Panc1 (cell line): ENCODE results near the gene PER3. TPM values are rescaled to one million over a fixed set of nuclear protein-coding genes. Genes with fewer than 3 reads are reported as not detected.

Experiments used
- ATAC-seq: fragments of 200-7000 bp; cut with Tn5 transposase; 2 replicates; pipeline ENCODE4 v1.9.1; 2020; ENCODE audit warnings: mild to moderate bottlenecking, moderate library complexity
- BruUV-seq: library from RNA; stranded (reverse); fragments of 400-500 nt; replicated peaks from 2 replicates; lab custom pipeline; 2021; lab: Mats Ljungman, UMichigan
- CTCF ChIA-PET: fragments of 300-600 bp; sonication (Branson Sonifier 250); formaldehyde crosslinking; loops from one replicate; lab custom pipeline; 2022; ENCODE audit warnings: antibody characterized with exemption; lab: Charles Lee
- POLR2A ChIA-PET: fragments of 300-600 bp; sonication (Branson Sonifier 250); formaldehyde crosslinking; loops from one replicate; lab custom pipeline; 2022; ENCODE audit warnings: antibody characterized with exemption; lab: Charles Lee
- DNase-seq: peaks from one replicate; pipeline ENCODE4 v3.0.0-alpha.2; 2010; ENCODE audit warnings: low read depth, low spot score
- H3K27ac ChIP-seq: 2 replicates; pipeline ENCODE4 v1.5.1; 2011; ENCODE audit warnings: mild to moderate bottlenecking, low read length, inconsistent platforms
- H3K27me3 ChIP-seq: fragments of 200-500 bp; sonication (Bioruptor generic); 2 replicates; pipeline ENCODE4 v1.6.0; 2014; ENCODE audit warnings: low read length, inconsistent platforms; ENCODE audit not compliant: control insufficient read depth, insufficient read depth
- H3K36me3 ChIP-seq: fragments of 200-500 bp; sonication (Bioruptor generic); 2 replicates; pipeline ENCODE4 v1.5.1; 2014; ENCODE audit warnings: inconsistent platforms, mild to moderate bottlenecking, low read length, moderate library complexity; ENCODE audit not compliant: control insufficient read depth, insufficient read depth
- H3K4me1 ChIP-seq: 2 replicates; pipeline ENCODE4 v1.5.1; 2011; ENCODE audit warnings: inconsistent platforms, mild to moderate bottlenecking, low read length, moderate library complexity; ENCODE audit not compliant: control insufficient read depth, insufficient read depth
- H3K4me3 ChIP-seq, 2 experiments: 2 replicates each; pipeline ENCODE4 v1.5.1; 2011 to 2012; ENCODE audit warnings: low read depth in 2 of 2, low read length in 2 of 2, mild to moderate bottlenecking in 2 of 2, inconsistent platforms in 1 of 2, moderate library complexity in 1 of 2
- H3K9me3 ChIP-seq: fragments of 200-500 bp; sonication (Bioruptor generic); 2 replicates; pipeline ENCODE4 v1.5.1; 2014; ENCODE audit warnings: low read depth, mild to moderate bottlenecking, inconsistent platforms, low read length, moderate library complexity; ENCODE audit not compliant: control insufficient read depth, insufficient read depth
- POLR2AphosphoS5 ChIP-seq: IDR thresholded peaks from 2 replicates; pipeline ENCODE4 v1.6.1; 2012; ENCODE audit warnings: mild to moderate bottlenecking, low read depth, low read length, moderate library complexity
- SIN3A ChIP-seq: IDR thresholded peaks from 2 replicates; pipeline ENCODE4 v1.6.1; 2012; ENCODE audit warnings: low read depth, mild to moderate bottlenecking, low read length, moderate library complexity, borderline replicate concordance; ENCODE audit not compliant: insufficient read depth
- TCF7L2 ChIP-seq: IDR thresholded peaks from 2 replicates; pipeline ENCODE4 v1.6.1; 2011; ENCODE audit warnings: mild to moderate bottlenecking, low read depth, low read length, inconsistent platforms
- in situ Hi-C: cut with HindIII; loops from 2 replicates; pipeline ENCODE4 v1.10.0; 2016; ENCODE audit warnings: low sequenced_read_pairs, low pct_unique_long_range_greater_than_20kb
- intact Hi-C: fragments of 100-400 bp; cut with micrococcal nuclease; formaldehyde crosslinking; loops from one replicate; pipeline ENCODE4 v1.10.0; 2022; ENCODE audit not compliant: unreplicated experiment
- total RNA-seq: library from RNA; stranded (reverse); gene quantifications from one replicate; pipeline ENCODE4 v1.2.1, GENCODE V29; 2021; ENCODE audit not compliant: unreplicated experiment
- TF ChIP-seq, protein P1 (sequence below): fragments of 450-650 bp; IDR thresholded peaks from 2 replicates; pipeline ENCODE4 v1.5.1; 2017; ENCODE audit warnings: mild to moderate bottlenecking
- TF ChIP-seq, protein P2 (sequence below), 2 experiments: IDR thresholded peaks; 2 replicates each; pipeline ENCODE4 v1.6.1; 2011 to 2012; ENCODE audit warnings: low read depth in 2 of 2, control low read depth in 1 of 2, low read length in 1 of 2, mild to moderate bottlenecking in 1 of 2, moderate library complexity in 1 of 2; ENCODE audit not compliant: insufficient read depth in 1 of 2

The PER3 gene
- total RNA-seq, 1 experiment from 2014 or later: 17.0 TPM

- Histone ChIP-seq H3K4me1 (no peaks in the 10 kb centered on the region), H3K4me3 (no peak overlapping the region), H3K9me3 (no peaks in the 10 kb centered on the region), H3K27me3 (no peaks in the 10 kb centered on the region), H3K36me3 (peaks cover 2% of the 10 kb centered on the region; the same call in 1 of the 2 replicates), H3K27ac (no peak overlapping the region)
- DNase-seq (no peak), ATAC-seq (no peak)
- no peak for TF ChIP-seq POLR2AphosphoS5
- in situ Hi-C loops: no loop called here
- ChIA-PET CTCF (no interaction called here), POLR2A (no interaction called here)
- intact Hi-C loops: no loop called here
- no TSS peak for BruUV-seq
These were observed 47.4 kb downstream of the PER3 start for GRCh38 chr1:7831458-7831857.

DNA sequence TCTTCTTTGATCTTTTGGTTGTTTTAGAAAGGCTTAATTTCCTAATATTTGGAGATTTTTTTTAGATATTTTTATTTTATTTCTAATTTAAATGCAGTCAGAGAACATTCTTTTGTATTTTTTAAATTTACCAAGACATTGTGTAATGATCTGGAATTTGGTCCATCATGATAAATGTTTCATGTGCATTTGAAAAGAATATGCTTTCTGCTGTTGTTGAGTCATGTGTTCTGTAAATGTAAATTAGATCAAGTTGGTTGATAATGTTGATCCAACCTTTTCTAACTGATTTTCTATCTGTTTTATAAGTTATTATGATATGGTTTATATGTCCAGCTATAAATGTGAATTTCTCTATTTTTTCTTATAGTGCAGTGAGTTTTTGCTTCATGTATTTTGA lies 48.9 kb downstream of the PER3 start:
- Histone ChIP-seq H3K27ac (no peak overlapping the region), H3K4me1 (no peaks in the 10 kb centered on the region), H3K27me3 (no peaks in the 10 kb centered on the region), H3K36me3 (peaks cover 2% of the 10 kb centered on the region; the same call in 1 of the 2 replicates), H3K9me3 (no peaks in the 10 kb centered on the region), H3K4me3 (no peak overlapping the region)
- BruUV-seq: no TSS peak
- TF ChIP-seq TCF7L2 (no peak), SIN3A (no peak), POLR2AphosphoS5 (no peak)
- TF ChIP-seq, protein P1, sequence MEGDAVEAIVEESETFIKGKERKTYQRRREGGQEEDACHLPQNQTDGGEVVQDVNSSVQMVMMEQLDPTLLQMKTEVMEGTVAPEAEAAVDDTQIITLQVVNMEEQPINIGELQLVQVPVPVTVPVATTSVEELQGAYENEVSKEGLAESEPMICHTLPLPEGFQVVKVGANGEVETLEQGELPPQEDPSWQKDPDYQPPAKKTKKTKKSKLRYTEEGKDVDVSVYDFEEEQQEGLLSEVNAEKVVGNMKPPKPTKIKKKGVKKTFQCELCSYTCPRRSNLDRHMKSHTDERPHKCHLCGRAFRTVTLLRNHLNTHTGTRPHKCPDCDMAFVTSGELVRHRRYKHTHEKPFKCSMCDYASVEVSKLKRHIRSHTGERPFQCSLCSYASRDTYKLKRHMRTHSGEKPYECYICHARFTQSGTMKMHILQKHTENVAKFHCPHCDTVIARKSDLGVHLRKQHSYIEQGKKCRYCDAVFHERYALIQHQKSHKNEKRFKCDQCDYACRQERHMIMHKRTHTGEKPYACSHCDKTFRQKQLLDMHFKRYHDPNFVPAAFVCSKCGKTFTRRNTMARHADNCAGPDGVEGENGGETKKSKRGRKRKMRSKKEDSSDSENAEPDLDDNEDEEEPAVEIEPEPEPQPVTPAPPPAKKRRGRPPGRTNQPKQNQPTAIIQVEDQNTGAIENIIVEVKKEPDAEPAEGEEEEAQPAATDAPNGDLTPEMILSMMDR: no peak
- TF ChIP-seq, protein P2, sequence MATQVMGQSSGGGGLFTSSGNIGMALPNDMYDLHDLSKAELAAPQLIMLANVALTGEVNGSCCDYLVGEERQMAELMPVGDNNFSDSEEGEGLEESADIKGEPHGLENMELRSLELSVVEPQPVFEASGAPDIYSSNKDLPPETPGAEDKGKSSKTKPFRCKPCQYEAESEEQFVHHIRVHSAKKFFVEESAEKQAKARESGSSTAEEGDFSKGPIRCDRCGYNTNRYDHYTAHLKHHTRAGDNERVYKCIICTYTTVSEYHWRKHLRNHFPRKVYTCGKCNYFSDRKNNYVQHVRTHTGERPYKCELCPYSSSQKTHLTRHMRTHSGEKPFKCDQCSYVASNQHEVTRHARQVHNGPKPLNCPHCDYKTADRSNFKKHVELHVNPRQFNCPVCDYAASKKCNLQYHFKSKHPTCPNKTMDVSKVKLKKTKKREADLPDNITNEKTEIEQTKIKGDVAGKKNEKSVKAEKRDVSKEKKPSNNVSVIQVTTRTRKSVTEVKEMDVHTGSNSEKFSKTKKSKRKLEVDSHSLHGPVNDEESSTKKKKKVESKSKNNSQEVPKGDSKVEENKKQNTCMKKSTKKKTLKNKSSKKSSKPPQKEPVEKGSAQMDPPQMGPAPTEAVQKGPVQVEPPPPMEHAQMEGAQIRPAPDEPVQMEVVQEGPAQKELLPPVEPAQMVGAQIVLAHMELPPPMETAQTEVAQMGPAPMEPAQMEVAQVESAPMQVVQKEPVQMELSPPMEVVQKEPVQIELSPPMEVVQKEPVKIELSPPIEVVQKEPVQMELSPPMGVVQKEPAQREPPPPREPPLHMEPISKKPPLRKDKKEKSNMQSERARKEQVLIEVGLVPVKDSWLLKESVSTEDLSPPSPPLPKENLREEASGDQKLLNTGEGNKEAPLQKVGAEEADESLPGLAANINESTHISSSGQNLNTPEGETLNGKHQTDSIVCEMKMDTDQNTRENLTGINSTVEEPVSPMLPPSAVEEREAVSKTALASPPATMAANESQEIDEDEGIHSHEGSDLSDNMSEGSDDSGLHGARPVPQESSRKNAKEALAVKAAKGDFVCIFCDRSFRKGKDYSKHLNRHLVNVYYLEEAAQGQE (IDR thresholded peaks at IDR 0.05; ENCODE audit: insufficient read depth in 1 of 2, low read depth in 2 of 2, low read length in 1 of 2): no peak
- DNase-seq (no peak), ATAC-seq (no peak)
- POLR2A ChIA-PET: no interaction called here
- in situ Hi-C loops (no loop called here), intact Hi-C loops (no loop called here)
- CTCF ChIA-PET: no interaction called here

- no TSS peak for BruUV-seq
- intact Hi-C loops (no loop called here), in situ Hi-C loops (no loop called here)
- no peak overlapping the region for H3K27ac ChIP-seq
- no peak overlapping the region for H3K4me3 ChIP-seq
- POLR2A ChIA-PET: no interaction called here
- CTCF ChIA-PET: no interaction called here
- TF ChIP-seq SIN3A (no peak), POLR2AphosphoS5 (no peak), TCF7L2 (no peak)
- TF ChIP-seq, protein P1: no peak
- TF ChIP-seq, protein P2 (IDR thresholded peaks at IDR 0.05; ENCODE audit: insufficient read depth in 1 of 2, low read depth in 2 of 2, low read length in 1 of 2): no peak
- no peaks in the 10 kb centered on the region; the same call in 1 of the 2 replicates for H3K36me3 ChIP-seq
- H3K27me3 ChIP-seq: no peaks in the 10 kb centered on the region
- no peaks in the 10 kb centered on the region for H3K4me1 ChIP-seq
- ATAC-seq (no peak), DNase-seq (no peak)
- peaks cover 15% of the 10 kb centered on the region; the same call in 1 of the 2 replicates for H3K9me3 ChIP-seq
These were observed 54.6 kb downstream of the PER3 start for GRCh38 chr1:7838714-7839113.
